Measurements from ENCODE around the gene SMPD2.
"Not testable (repeated sequence)": the region's sequence is repeated elsewhere in the genome, so short reads cannot be mapped to it uniquely, and the experiment has no call there.

SMPD2 gene

GRCh38 chr6:109461205-109461604, 20.7 kb downstream of the SMPD2 start:
- ATAC-seq, DNase-seq: not testable (repeated sequence)

GRCh38 chr6:109461733-109462526, 21.4 kb downstream of the SMPD2 start:
- DNase-seq (no peak), ATAC-seq (peak; percentile 15)

GRCh38 chr6:109465772-109466171, 25.2 kb downstream of the SMPD2 start:
- no peak for ATAC-seq

GRCh38 chr6:109466212-109466923, 25.8 kb downstream of the SMPD2 start:
- DNase-seq (no peak), ATAC-seq (no peak)

More at GRCh38 chr6:109465772-109466171, 25.2 kb downstream of the SMPD2 start:
- DNase-seq: no peak

- DNase-seq: no peak
- ATAC-seq: no peak
These were observed 27.2 kb downstream of the SMPD2 start for GRCh38 chr6:109467696-109468095.

GRCh38 chr6:109469591-109470189, 29.2 kb downstream of the SMPD2 start:
- no peak for ATAC-seq
- no peak for DNase-seq

- ATAC-seq: no peak
These were observed 30.7 kb downstream of the SMPD2 start for GRCh38 chr6:109471105-109471810.

GRCh38 chr6:109472132-109472995, 31.8 kb downstream of the SMPD2 start:
- DNase-seq (no peak), ATAC-seq (peak; percentile 33)

More at GRCh38 chr6:109471105-109471810, 30.7 kb downstream of the SMPD2 start:
- DNase-seq: no peak

GRCh38 chr6:109473120-109473519, 32.6 kb downstream of the SMPD2 start:
- no peak for ATAC-seq
- no peak for DNase-seq

- ATAC-seq (no peak), DNase-seq (no peak)
These were observed 34.5 kb downstream of the SMPD2 start for GRCh38 chr6:109474995-109475394.

- DNase-seq (no peak), ATAC-seq (no peak)
These were observed 35.1 kb downstream of the SMPD2 start for GRCh38 chr6:109475625-109476024.

- DNase-seq (no peak), ATAC-seq (no peak)
These were observed 36.7 kb downstream of the SMPD2 start for GRCh38 chr6:109477184-109477583.

- no peak for DNase-seq
- peak; percentile 40 for ATAC-seq
These were observed 37.2 kb downstream of the SMPD2 start for GRCh38 chr6:109477725-109478124.

GRCh38 chr6:109478222-109478805, 37.8 kb downstream of the SMPD2 start:
- DNase-seq (no peak), ATAC-seq (no peak)

- ATAC-seq (no peak), DNase-seq (no peak)
These were observed 38.5 kb downstream of the SMPD2 start for GRCh38 chr6:109478841-109479624.

GRCh38 chr6:109480993-109481480, 40.5 kb downstream of the SMPD2 start:
- no peak for DNase-seq
- no peak for ATAC-seq

GRCh38 chr6:109482905-109483734, 42.6 kb downstream of the SMPD2 start, which contains the start of gene ZBTB24:
ZBTB24 (minus strand) TSS chr6:109483219; CDS start chr6:109482026, 1,193 bp downstream.
- peak; percentile 87 for ATAC-seq
- DNase-seq: peak; percentile 92

GRCh38 chr6:109483735-109484057, 43.2 kb downstream of the SMPD2 start:
- ATAC-seq: no peak
- no peak for DNase-seq

- DNase-seq (no peak), ATAC-seq (no peak)
These were observed 43.6 kb downstream of the SMPD2 start for GRCh38 chr6:109484122-109484521.

All from stimulated activated naive CD8-positive, alpha-beta T cell treated with anti-CD3 and anti-CD28 coated beads, Interleukin-15, Interleukin-2, amounts not matched to agents 100 U/mL and 50 U/mL, for 24 hours (primary cell).